Cardiac fibroblast (primary cell): ENCODE data around the gene CCNG2.

Source experiments
- DNase-seq, 2 donors: peaks; one replicate each; pipeline versions ENCODE4 v3.0.0 to v3.0.0-alpha.2; 2010; ENCODE audit warnings: low read depth in 2 of 2
- H3K4me3 ChIP-seq, 2 donors: replicated peaks in 1 of 2; 1 replicate in 1 of 2; 2 replicates in 1 of 2; pipeline ENCODE4 v1.5.1; 2011; ENCODE audit warnings: low read depth in 2 of 2, low read length in 2 of 2, mild to moderate bottlenecking in 2 of 2, moderate library complexity in 1 of 2
- TF ChIP-seq, protein P1 (sequence below): IDR thresholded peaks from one replicate; pipeline ENCODE4 v1.5.1; 2011; ENCODE audit warnings: low read depth, mild to moderate bottlenecking, low read length, inconsistent platforms

Gene CCNG2

GRCh38 chr4:77193511-77194102, 36.6 kb downstream of the CCNG2 start:
- TF ChIP-seq, protein P1, sequence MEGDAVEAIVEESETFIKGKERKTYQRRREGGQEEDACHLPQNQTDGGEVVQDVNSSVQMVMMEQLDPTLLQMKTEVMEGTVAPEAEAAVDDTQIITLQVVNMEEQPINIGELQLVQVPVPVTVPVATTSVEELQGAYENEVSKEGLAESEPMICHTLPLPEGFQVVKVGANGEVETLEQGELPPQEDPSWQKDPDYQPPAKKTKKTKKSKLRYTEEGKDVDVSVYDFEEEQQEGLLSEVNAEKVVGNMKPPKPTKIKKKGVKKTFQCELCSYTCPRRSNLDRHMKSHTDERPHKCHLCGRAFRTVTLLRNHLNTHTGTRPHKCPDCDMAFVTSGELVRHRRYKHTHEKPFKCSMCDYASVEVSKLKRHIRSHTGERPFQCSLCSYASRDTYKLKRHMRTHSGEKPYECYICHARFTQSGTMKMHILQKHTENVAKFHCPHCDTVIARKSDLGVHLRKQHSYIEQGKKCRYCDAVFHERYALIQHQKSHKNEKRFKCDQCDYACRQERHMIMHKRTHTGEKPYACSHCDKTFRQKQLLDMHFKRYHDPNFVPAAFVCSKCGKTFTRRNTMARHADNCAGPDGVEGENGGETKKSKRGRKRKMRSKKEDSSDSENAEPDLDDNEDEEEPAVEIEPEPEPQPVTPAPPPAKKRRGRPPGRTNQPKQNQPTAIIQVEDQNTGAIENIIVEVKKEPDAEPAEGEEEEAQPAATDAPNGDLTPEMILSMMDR = no peak
- H3K4me3 ChIP-seq = no peak overlapping the region
- DNase-seq = no peak

DNA sequence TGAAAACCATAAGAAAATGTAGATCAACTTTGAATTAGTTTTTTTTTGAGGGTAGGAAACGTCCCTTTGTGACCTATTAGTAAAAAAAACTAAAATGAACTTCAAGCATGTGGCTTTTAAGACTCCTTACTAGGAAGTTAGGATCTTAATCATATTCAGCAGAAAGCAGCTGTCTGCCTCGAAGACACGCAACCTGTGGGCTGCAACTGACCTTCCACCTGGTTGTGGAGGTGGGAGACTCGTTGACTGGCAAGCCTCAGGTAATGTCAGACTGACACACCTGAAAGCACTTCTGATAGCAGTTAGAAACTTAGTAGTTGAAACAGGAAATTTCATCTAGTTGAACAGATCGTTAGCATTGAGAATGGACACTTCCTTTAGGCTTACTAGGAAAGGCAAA, 37.4 kb downstream of the CCNG2 start:
- TF ChIP-seq, protein P1 = no peak
- DNase-seq = no peak
- H3K4me3 ChIP-seq = no peak overlapping the region

- DNase-seq = no peak
- TF ChIP-seq, protein P1 = no peak
- H3K4me3 ChIP-seq = no peak overlapping the region
Observed at GRCh38 chr4:77194989-77195388, 38.0 kb downstream of the CCNG2 start.

- TF ChIP-seq, protein P1 = no peak
- DNase-seq = no peak
Observed at GRCh38 chr4:77196866-77197265, 39.9 kb downstream of the CCNG2 start.

GRCh38 chr4:77197361-77197760, 40.4 kb downstream of the CCNG2 start:
- no peak overlapping the region for H3K4me3 ChIP-seq
- no peak for DNase-seq
- TF ChIP-seq, protein P1 = no peak

More at GRCh38 chr4:77196866-77197265, 39.9 kb downstream of the CCNG2 start:
- no peak overlapping the region for H3K4me3 ChIP-seq

DNA sequence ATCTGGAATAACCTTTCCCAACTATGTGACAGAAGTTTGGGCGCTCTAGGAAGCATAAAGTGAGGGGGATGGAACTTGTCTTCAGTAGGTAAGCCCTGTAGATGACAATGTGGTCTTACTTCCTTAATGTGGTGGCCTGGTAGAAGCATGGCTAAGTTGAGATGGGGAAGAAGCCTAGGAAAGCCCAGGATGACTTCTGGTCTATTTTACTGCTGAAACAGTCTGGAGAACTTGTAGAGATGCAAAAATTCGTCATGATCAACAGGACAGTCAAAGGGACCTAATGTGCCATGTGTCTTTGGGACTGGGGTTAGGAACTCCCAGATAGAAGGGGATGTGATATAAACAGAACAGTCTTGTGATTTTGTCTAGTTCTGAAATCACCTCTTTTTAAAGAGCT, 40.8 kb downstream of the CCNG2 start:
- TF ChIP-seq, protein P1 = no peak
- no peak for DNase-seq
- H3K4me3 ChIP-seq = no peak overlapping the region

DNA sequence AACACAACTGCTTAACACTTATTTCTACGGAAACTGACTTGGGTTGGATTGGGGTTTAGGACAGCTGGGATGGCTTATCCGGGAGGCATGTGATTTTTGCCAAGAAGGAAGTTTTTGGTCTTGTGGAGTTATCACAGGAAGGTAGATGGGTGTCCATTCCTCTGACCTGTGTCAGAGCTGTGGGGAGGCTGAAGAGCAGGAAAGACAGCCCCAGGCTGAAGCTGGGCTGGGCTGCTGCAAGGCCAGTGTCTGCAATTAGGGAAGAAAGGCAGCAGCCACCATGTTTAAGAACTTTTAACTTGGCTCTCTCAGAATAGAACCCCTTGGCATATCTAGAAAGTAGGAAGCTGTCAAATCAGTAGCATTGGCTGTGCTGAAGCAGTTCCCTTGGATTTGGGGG, 42.3 kb downstream of the CCNG2 start:
- no peak overlapping the region for H3K4me3 ChIP-seq
- TF ChIP-seq, protein P1 = no peak
- DNase-seq = no peak
